Small intestine (tissue), 7 donors: Measurements from ENCODE around the gene TMEM170B. TPM values are rescaled to one million over a fixed set of nuclear protein-coding genes. Genes with fewer than 3 reads are reported as not detected.
A peak's percentile ranks its signal among the peaks of the same experiment; 100 is the strongest.

ENCODE experiments used
- DNase-seq, 2 donors: peaks; one replicate each; pipeline versions ENCODE4 v3.0.0 to v3.0.0-alpha.2; 2013
- FAIRE-seq: peaks from 2 replicates; lab custom pipeline; 2012; peaks lifted over from hg19 to GRCh38; lab: Jason Lieb, UNC
- H3K27ac ChIP-seq, 3 donors: one replicate each; pipeline ENCODE4 v1.5.1; 2013; ENCODE audit warnings: low read length in 2 of 3, mild to moderate bottlenecking in 2 of 3, control low read depth in 1 of 3, inconsistent platforms in 1 of 3, low read depth in 1 of 3, moderate library complexity in 1 of 3
- H3K27me3 ChIP-seq, 3 donors: one replicate each; pipeline ENCODE4 v1.6.1; 2013; ENCODE audit warnings: low read length in 3 of 3, inconsistent platforms in 1 of 3; ENCODE audit not compliant: control insufficient read depth in 3 of 3, insufficient read depth in 3 of 3
- H3K36me3 ChIP-seq, 3 donors: one replicate each; pipeline ENCODE4 v1.6.1; 2013; ENCODE audit warnings: low read length in 3 of 3, inconsistent platforms in 1 of 3, low read depth in 1 of 3, mild to moderate bottlenecking in 1 of 3, moderate library complexity in 1 of 3; ENCODE audit not compliant: control insufficient read depth in 3 of 3, insufficient read depth in 2 of 3
- H3K4me1 ChIP-seq, 3 donors: one replicate each; pipeline ENCODE4 v1.6.1; 2013; ENCODE audit warnings: low read length in 2 of 3, inconsistent platforms in 1 of 3, low read depth in 1 of 3, mild to moderate bottlenecking in 1 of 3, moderate library complexity in 1 of 3; ENCODE audit not compliant: control insufficient read depth in 3 of 3, insufficient read depth in 2 of 3
- H3K4me3 ChIP-seq, 3 donors: one replicate each; pipeline ENCODE4 v1.5.1; 2013; ENCODE audit warnings: low read length in 3 of 3, control low read depth in 1 of 3, inconsistent platforms in 1 of 3, low read depth in 1 of 3, mild to moderate bottlenecking in 1 of 3, moderate library complexity in 1 of 3
- H3K9me3 ChIP-seq, 2 donors: one replicate each; pipeline ENCODE4 v1.6.1; 2013; ENCODE audit warnings: low read depth in 1 of 2, low read length in 1 of 2; ENCODE audit not compliant: control insufficient read depth in 2 of 2, insufficient read depth in 1 of 2
- WGBS, 3 donors: extraction: QIAGEN DNeasy Blood & Tissue Kit; methylation state at CpG; one replicate each; pipeline ENCODE4 v1.1.7; 2013; 5-methylcytosine and 5-hydroxymethylcytosine counted together
- polyA plus RNA-seq, 4 donors: library from polyadenylated mRNA; stranded (reverse) in 3 of 4; unstranded in 1 of 4; fragments of 200-250 nt in 3 of 4; fragments of 120-200 nt in 1 of 4; gene quantifications; one replicate each; pipeline versions ENCODE4 v1.2.1 to v1.2.3, GENCODE V29; 2013
- donor health status: healthy with polysubstance abuse.
- donor health status: control.
- donor health status: control.
- donor health status: Bipolar disorder and iron deficiency.
- donor health status: healthy.

TMEM170B gene
- polyA plus RNA-seq, 4 donors = under 0.01 to 3.6 (median 0.78) TPM

- no peak overlapping the region for H3K4me3 ChIP-seq
- H3K4me1 ChIP-seq = no peaks in the 10 kb centered on the region
- H3K9me3 ChIP-seq = no peaks in the 10 kb centered on the region
- no peak overlapping the region for H3K27ac ChIP-seq
- FAIRE-seq (no peak), DNase-seq (no peak)
- no peaks in the 10 kb centered on the region for H3K36me3 ChIP-seq
- 66 to 75% (median 72%) methylated on average over 3 of the region's 3 CpGs for WGBS, 3 donors
- H3K27me3 ChIP-seq = no peaks in the 10 kb centered on the region
These were observed 16.3 kb downstream of the TMEM170B start for GRCh38 chr6:11553824-11554223.

GRCh38 chr6:11556309-11556708, 18.8 kb downstream of the TMEM170B start:
- Histone ChIP-seq H3K27ac (no peak overlapping the region), H3K27me3 (no peaks in the 10 kb centered on the region), H3K36me3 (no peaks in the 10 kb centered on the region), H3K9me3 (no peaks in the 10 kb centered on the region), H3K4me1 (no peaks in the 10 kb centered on the region), H3K4me3 (no peak overlapping the region)
- 91 to 96% (median 93%) methylated on average over 3 of the region's 3 CpGs for WGBS, 3 donors
- FAIRE-seq (no peak), DNase-seq (no peak)

DNA sequence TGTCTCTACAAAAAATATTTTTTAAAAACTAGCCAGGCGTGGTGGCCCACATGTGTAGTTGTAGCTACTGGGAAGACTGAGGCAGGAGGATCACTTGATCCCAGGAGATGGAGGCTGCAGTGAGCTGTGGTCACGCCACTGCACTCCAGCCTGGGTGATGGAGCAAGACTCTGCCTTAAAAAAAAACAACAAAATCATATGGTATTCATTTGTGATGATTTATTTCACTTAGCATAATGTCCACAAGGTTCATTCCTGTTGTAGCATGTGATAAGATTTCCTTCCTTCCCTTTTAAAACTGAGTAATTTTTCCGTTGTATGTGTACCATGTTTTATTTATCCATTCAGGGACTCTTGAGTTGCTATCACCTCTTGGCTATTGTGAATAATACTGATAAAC, 26.2 kb downstream of the TMEM170B start:
- FAIRE-seq (no peak), DNase-seq (no peak)
- no peak overlapping the region for H3K27ac ChIP-seq
- H3K9me3 ChIP-seq = no peaks in the 10 kb centered on the region
- H3K36me3 ChIP-seq = no peaks in the 10 kb centered on the region
- H3K27me3 ChIP-seq = no peaks in the 10 kb centered on the region
- H3K4me3 ChIP-seq = no peak overlapping the region
- H3K4me1 ChIP-seq = no peaks in the 10 kb centered on the region
- 80 to 88% (median 86%) methylated on average over 3 of the region's 3 CpGs for WGBS, 3 donors

- DNase-seq = no peak
- no peaks in the 10 kb centered on the region for H3K36me3 ChIP-seq
- H3K27me3 ChIP-seq = no peaks in the 10 kb centered on the region
- no peak for FAIRE-seq
- no peak overlapping the region for H3K27ac ChIP-seq
- 97 to 98% (median 98%) methylated on average over 8 of the region's 8 CpGs for WGBS, 3 donors
- H3K4me1 ChIP-seq = no peaks in the 10 kb centered on the region
- H3K4me3 ChIP-seq = no peak overlapping the region
- no peaks in the 10 kb centered on the region for H3K9me3 ChIP-seq
These were observed 29.1 kb downstream of the TMEM170B start for GRCh38 chr6:11566609-11567008.

- DNase-seq (no peak), FAIRE-seq (no peak)
- Histone ChIP-seq H3K27ac (no peak overlapping the region), H3K36me3 (no peaks in the 10 kb centered on the region), H3K4me1 (no peaks in the 10 kb centered on the region), H3K27me3 (no peaks in the 10 kb centered on the region), H3K4me3 (no peak overlapping the region), H3K9me3 (no peaks in the 10 kb centered on the region)
- 80 to 90% (median 85%) methylated on average over 2 of the region's 2 CpGs for WGBS, 3 donors
These were observed 33.5 kb downstream of the TMEM170B start for GRCh38 chr6:11571073-11571472.

DNA sequence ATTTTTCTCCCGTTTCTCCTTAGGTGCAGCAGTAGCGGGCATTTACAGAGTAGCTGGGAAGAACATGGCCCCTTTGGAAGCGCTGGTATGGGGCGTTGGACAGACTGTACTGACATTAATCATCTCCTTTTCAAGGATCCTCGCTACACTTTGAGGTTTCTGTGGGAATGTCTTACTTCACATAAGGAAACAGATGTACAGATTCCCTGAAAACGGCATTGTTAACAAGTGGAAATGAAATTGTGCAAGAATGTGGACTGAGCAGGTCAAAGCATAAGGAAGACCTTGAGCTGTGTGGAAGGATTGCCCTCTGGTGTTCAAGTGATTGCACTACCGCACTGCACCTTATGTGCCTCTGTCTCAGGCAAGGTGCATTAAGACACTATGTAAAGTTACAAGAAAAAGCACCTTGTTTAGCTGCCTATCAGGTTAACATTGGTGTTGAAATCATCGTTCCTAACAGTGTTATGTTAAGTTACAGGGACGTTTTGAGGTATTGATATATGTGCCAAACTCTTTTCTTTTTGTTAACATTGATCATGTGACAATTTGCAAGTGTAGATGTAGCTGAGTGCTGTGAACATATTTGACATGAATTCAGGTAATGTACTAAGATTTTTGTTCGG, 38.0 kb downstream of the TMEM170B start:
- FAIRE-seq (no peak), DNase-seq (peak; percentile 77 to 86)
- H3K4me3 ChIP-seq = no peak overlapping the region
- H3K9me3 ChIP-seq = no peaks in the 10 kb centered on the region
- 44 to 47% (median 46%) methylated on average over 10 of the region's 10 CpGs for WGBS, 3 donors
- H3K4me1 ChIP-seq = no peaks in the 10 kb centered on the region
- H3K27me3 ChIP-seq = no peaks in the 10 kb centered on the region
- no peaks in the 10 kb centered on the region for H3K36me3 ChIP-seq
- no peak overlapping the region for H3K27ac ChIP-seq

DNA sequence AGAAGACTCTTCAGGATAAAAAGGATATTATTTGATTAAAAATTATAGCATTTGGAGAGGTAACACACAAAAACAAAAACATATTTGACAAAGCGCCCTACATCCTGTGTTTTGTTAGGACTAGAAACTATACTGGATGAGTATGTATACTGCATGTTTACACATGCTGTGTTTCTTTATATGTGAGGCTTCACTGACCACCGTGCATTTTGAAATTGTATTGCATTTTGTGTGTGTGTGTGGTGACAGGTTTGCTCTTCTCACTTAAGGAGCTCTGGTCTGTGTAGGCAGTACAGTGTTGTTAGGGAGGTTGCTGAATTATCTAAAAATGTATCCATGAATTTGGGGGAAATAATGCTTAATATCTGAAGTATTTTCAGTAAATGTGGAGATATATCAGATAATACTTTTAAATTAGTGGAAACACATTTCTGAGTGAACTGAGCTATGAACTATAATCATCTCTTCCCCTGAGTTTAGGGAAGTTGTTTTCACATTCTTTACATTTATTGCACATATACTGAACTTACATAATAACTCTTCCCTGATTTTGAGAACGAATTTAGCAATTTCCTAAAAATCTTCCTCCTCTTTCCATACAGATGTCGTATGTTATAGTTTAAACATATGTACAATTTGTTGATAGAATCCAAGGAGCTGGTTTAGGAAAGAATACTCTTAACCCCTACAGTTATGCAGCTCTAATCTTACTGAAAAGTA, 43.3 kb downstream of the TMEM170B start:
- Histone ChIP-seq H3K4me3 (no peak overlapping the region), H3K4me1 (no peaks in the 10 kb centered on the region), H3K36me3 (no peaks in the 10 kb centered on the region), H3K27me3 (no peaks in the 10 kb centered on the region), H3K27ac (no peak overlapping the region), H3K9me3 (no peaks in the 10 kb centered on the region)
- DNase-seq (no peak), FAIRE-seq (no peak)
- 75 to 89% (median 81%) methylated on average over 4 of the region's 4 CpGs for WGBS, 3 donors

DNA sequence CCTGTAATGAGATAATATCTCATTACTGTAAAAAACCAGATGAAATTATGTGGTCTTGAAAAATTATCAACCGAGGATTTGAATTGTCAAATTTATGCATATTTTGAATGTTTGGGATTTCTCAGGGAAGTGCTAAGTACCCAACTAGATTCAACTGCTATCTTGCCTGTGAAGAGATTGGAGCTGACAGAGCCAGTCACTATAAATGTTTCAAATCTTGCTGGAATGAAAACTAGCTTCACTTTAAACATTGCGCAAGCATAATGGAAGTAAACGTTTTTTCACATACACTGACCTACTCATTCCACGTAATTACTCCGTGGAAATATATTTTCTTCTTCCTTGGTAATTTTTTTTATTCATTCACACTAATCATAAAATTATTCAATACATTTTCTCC, 46.7 kb downstream of the TMEM170B start:
- Histone ChIP-seq H3K4me3 (no peak overlapping the region), H3K27me3 (no peaks in the 10 kb centered on the region), H3K4me1 (no peaks in the 10 kb centered on the region), H3K9me3 (no peaks in the 10 kb centered on the region), H3K36me3 (no peaks in the 10 kb centered on the region), H3K27ac (no peak overlapping the region)
- 60 to 66% (median 61%) methylated on average over 5 of the region's 5 CpGs for WGBS, 3 donors
- FAIRE-seq (no peak), DNase-seq (no peak)
